ENCODE data around the gene DNAJC8. TPM values are rescaled to one million over a fixed set of nuclear protein-coding genes. Genes with fewer than 3 reads are reported as not detected.

The DNAJC8 gene
- polyA plus RNA-seq, 1 of the 3 experiments (the other 2 are of a cell fraction), result 50.9 TPM

- no peaks in the 10 kb centered on the region for H3F3A ChIP-seq (replicated peaks; ENCODE audit: insufficient read depth)
- H3K36me3 ChIP-seq (replicated peaks in 1 of 2; ENCODE audit: control insufficient read depth in 1 of 2, insufficient read depth in 2 of 2, low read length in 1 of 2), result no peaks in the 10 kb centered on the region
- H3K9me2 ChIP-seq, result no peaks in the 10 kb centered on the region
- 84% methylated on average over 9 of the region's 9 CpGs for WGBS (ENCODE audit: low lambda C conversion rate)
- no peak for DNase-seq
- TF ChIP-seq ELF1 (IDR thresholded peaks at IDR 0.05) (no peak), GABPA (IDR thresholded peaks at IDR 0.05; ENCODE audit: low read depth) (no peak), RCOR1 (IDR thresholded peaks at IDR 0.05; ENCODE audit: low read length) (no peak), JUND (IDR thresholded peaks at IDR 0.05) (no peak), EZH2phosphoT487 (IDR thresholded peaks at IDR 0.05; ENCODE audit: borderline replicate concordance, low read depth) (no peak), TEAD4 (IDR thresholded peaks at IDR 0.05; ENCODE audit: borderline replicate concordance, insufficient read depth) (no peak), MEF2A (IDR thresholded peaks at IDR 0.05; ENCODE audit: borderline replicate concordance, low read depth) (no peak), POLR2AphosphoS5 (IDR thresholded peaks at IDR 0.05; ENCODE audit: low read depth, low read length) (no peak), FOXJ3 (CRISPR knock-in tag; IDR thresholded peaks at IDR 0.05) (no peak), RFX5 (IDR thresholded peaks at IDR 0.05; ENCODE audit: low read length) (no peak), SIN3A (IDR thresholded peaks at IDR 0.05; ENCODE audit: borderline replicate concordance, low read depth, low read length) (no peak), RAD21 (IDR thresholded peaks at IDR 0.05; ENCODE audit: low read length) (no peak), NFIC (IDR thresholded peaks at IDR 0.05; ENCODE audit: borderline replicate concordance) (no peak), MXI1 (IDR thresholded peaks at IDR 0.05; ENCODE audit: low read depth, low read length) (no peak)
- TF ChIP-seq, protein P1, sequence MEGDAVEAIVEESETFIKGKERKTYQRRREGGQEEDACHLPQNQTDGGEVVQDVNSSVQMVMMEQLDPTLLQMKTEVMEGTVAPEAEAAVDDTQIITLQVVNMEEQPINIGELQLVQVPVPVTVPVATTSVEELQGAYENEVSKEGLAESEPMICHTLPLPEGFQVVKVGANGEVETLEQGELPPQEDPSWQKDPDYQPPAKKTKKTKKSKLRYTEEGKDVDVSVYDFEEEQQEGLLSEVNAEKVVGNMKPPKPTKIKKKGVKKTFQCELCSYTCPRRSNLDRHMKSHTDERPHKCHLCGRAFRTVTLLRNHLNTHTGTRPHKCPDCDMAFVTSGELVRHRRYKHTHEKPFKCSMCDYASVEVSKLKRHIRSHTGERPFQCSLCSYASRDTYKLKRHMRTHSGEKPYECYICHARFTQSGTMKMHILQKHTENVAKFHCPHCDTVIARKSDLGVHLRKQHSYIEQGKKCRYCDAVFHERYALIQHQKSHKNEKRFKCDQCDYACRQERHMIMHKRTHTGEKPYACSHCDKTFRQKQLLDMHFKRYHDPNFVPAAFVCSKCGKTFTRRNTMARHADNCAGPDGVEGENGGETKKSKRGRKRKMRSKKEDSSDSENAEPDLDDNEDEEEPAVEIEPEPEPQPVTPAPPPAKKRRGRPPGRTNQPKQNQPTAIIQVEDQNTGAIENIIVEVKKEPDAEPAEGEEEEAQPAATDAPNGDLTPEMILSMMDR (IDR thresholded peaks at IDR 0.05), result no peak
- H3K9me3 ChIP-seq, result no peaks in the 10 kb centered on the region
- H3K9ac ChIP-seq, result no peak overlapping the region
- H3K27me3 ChIP-seq (ENCODE audit: insufficient read depth), result no peaks in the 10 kb centered on the region
- ChIA-PET CTCF (no interaction called here), POLR2A (no interaction called here)
- no peak overlapping the region for H3K4me2 ChIP-seq
- H3K27ac ChIP-seq (ENCODE audit: low read depth in 2 of 2, low read length in 1 of 2), result no peak overlapping the region
- H2AFZ ChIP-seq (ENCODE audit: low read depth), result no peak overlapping the region
- no peaks in the 10 kb centered on the region for H4K20me1 ChIP-seq (ENCODE audit: insufficient read depth)
- H3K4me3 ChIP-seq (ENCODE audit: low read depth in 2 of 2, low read length in 1 of 2), result no peak overlapping the region
- H3K79me2 ChIP-seq (ENCODE audit: insufficient read depth), result no peaks in the 10 kb centered on the region
- H3K4me1 ChIP-seq (ENCODE audit: control insufficient read depth in 1 of 2, insufficient read depth in 2 of 2, low read depth in 1 of 2, low read length in 1 of 2), result no peaks in the 10 kb centered on the region
These were observed 78.7 kb downstream of the DNAJC8 start for GRCh38 chr1:28154078-28154594.

Other genes with a start within 250 kb of the DNAJC8 start
- 6.5 and 9.8 TPM in 2 replicates for gene EYA3, start 144.4 kb downstream of the DNAJC8 start, polyA plus RNA-seq (2012; rRNA removed)
- 0.05 and 0.06 TPM in 2 replicates for gene PTAFR, start 56.3 kb downstream of the DNAJC8 start, polyA plus RNA-seq (2012; rRNA removed)
- 303 and 594 TPM in 2 replicates for gene ATP5IF1, start 3.1 kb upstream of the DNAJC8 start, polyA plus RNA-seq (2012; rRNA removed)
- 14.1 and 15.4 TPM in 2 replicates for gene SESN2, start 26.5 kb upstream of the DNAJC8 start, polyA plus RNA-seq (2012; rRNA removed)
- gene MED18, start 96.0 kb upstream of the DNAJC8 start, polyA plus RNA-seq (2012; rRNA removed), result 12.6 and 13.7 TPM in 2 replicates
- 9.8 and 10.5 TPM in 2 replicates for gene PHACTR4, start 136.7 kb upstream of the DNAJC8 start, polyA plus RNA-seq (2012; rRNA removed)